ENCODE results near the gene TEC.
A peak's percentile ranks its signal among the peaks of the same experiment; 100 is the strongest.

DNA sequence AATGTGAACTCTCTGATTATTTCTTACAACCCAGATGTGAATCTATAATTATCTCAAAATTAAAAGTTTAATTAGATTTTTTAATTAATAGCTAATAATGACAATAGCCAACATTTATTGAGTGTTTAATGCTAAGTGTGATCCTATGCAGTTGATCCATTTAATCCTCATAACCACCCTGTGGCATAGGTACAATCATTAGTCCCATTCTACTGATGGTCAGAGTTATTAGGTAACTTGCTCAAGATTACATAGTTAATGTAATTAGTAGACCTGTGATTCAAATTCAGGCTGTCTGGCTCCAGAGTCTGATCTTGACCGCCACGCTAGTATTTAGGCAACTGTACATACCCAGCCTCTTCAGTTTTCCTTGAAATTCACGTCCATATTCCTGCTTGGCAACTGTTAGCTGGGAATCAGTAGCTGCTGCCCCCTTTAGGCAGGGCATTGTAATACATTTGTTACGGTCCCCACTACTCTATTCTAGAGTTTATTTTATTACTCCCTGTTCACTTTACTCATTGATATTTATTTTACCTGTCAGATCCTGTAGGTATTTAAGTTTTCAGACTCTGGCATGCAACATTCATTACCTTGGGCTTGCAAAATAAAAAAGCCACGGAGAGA is 20.6 kb upstream of the TEC start:
- TF ChIP-seq CTCF (IDR thresholded peaks at IDR 0.05) (peak in 4 of 6 experiments; percentile 21 to 55 (median 40)), EP300 (IDR thresholded peaks at IDR 0.05) (no peak)
